HEK293 (cell line): ENCODE data around the gene ATP5F1D.

Experiments used
- GLIS1 ChIP-seq: fragments of 450-650 bp; formaldehyde crosslinking; IDR thresholded peaks from 2 replicates; pipeline ENCODE4 v1.5.1; 2016; ENCODE audit warnings: missing biosample characterization, missing genetic modification characterization
- WT1 ChIP-seq: fragments of 450-650 bp; formaldehyde crosslinking; IDR thresholded peaks from 2 replicates; pipeline ENCODE4 v1.5.1; 2016; ENCODE audit warnings: missing biosample characterization, missing genetic modification characterization
- ZNF138 ChIP-seq: fragments of 450-650 bp; formaldehyde crosslinking; IDR thresholded peaks from 2 replicates; pipeline ENCODE4 v1.5.1; 2016; ENCODE audit warnings: missing biosample characterization, missing genetic modification characterization, borderline replicate concordance
- ZNF169 ChIP-seq: fragments of 450-650 bp; formaldehyde crosslinking; IDR thresholded peaks from 2 replicates; pipeline ENCODE4 v1.5.1; 2016; ENCODE audit warnings: missing biosample characterization, missing genetic modification characterization
- ZNF174 ChIP-seq: fragments of 450-650 bp; formaldehyde crosslinking; IDR thresholded peaks from 2 replicates; pipeline ENCODE4 v1.5.0; 2017; ENCODE audit warnings: missing biosample characterization, mild to moderate bottlenecking, missing genetic modification characterization
- ZNF223 ChIP-seq: fragments of 450-650 bp; formaldehyde crosslinking; IDR thresholded peaks from 2 replicates; pipeline ENCODE4 v1.5.1; 2016; ENCODE audit warnings: missing biosample characterization, missing genetic modification characterization
- ZNF266 ChIP-seq: fragments of 450-650 bp; formaldehyde crosslinking; IDR thresholded peaks from 2 replicates; pipeline ENCODE4 v1.5.1; 2016; ENCODE audit warnings: missing biosample characterization, missing genetic modification characterization, low read depth
- ZNF335 ChIP-seq: fragments of 450-650 bp; formaldehyde crosslinking; conservative IDR thresholded peaks from 2 replicates; pipeline ENCODE4 v1.5.1; 2016; ENCODE audit warnings: missing biosample characterization, missing genetic modification characterization
- ZNF518A ChIP-seq: fragments of 450-650 bp; formaldehyde crosslinking; conservative IDR thresholded peaks from 2 replicates; pipeline ENCODE4 v1.5.1; 2016; ENCODE audit warnings: low read depth, missing biosample characterization, missing genetic modification characterization
- ZNF530 ChIP-seq: fragments of 450-650 bp; formaldehyde crosslinking; IDR thresholded peaks from 2 replicates; pipeline ENCODE4 v1.5.1; 2016; ENCODE audit warnings: low read depth, missing biosample characterization, missing genetic modification characterization
- ZNF561 ChIP-seq: fragments of 450-650 bp; IDR thresholded peaks from 2 replicates; pipeline ENCODE4 v1.5.1; 2018; ENCODE audit warnings: missing biosample characterization, missing genetic modification characterization, borderline replicate concordance
- ZNF624 ChIP-seq: fragments of 450-650 bp; formaldehyde crosslinking; IDR thresholded peaks from 2 replicates; pipeline ENCODE4 v1.5.1; 2017; ENCODE audit warnings: missing biosample characterization, missing genetic modification characterization
- ZNF660 ChIP-seq: fragments of 450-650 bp; IDR thresholded peaks from 2 replicates; pipeline ENCODE4 v1.5.1; 2018; ENCODE audit warnings: missing biosample characterization, mild to moderate bottlenecking, missing genetic modification characterization
- ZNF707 ChIP-seq: fragments of 450-650 bp; formaldehyde crosslinking; IDR thresholded peaks from 2 replicates; pipeline ENCODE4 v1.5.1; 2016; ENCODE audit warnings: missing biosample characterization, missing genetic modification characterization
- ZSCAN16 ChIP-seq: fragments of 450-650 bp; formaldehyde crosslinking; IDR thresholded peaks from 2 replicates; pipeline ENCODE4 v1.5.1; 2016; ENCODE audit warnings: missing biosample characterization, missing genetic modification characterization
- TF ChIP-seq, protein P1 (sequence below): fragments of 450-650 bp; formaldehyde crosslinking; IDR thresholded peaks from 2 replicates; pipeline ENCODE4 v1.5.1; 2016; ENCODE audit warnings: missing biosample characterization, missing genetic modification characterization
- TF ChIP-seq, protein P2 (sequence below): fragments of 450-650 bp; formaldehyde crosslinking; IDR thresholded peaks from 2 replicates; pipeline ENCODE4 v1.5.1; 2016; ENCODE audit warnings: missing biosample characterization, missing genetic modification characterization
- TF ChIP-seq, protein P3 (sequence below): fragments of 450-650 bp; formaldehyde crosslinking; conservative IDR thresholded peaks from 2 replicates; pipeline ENCODE4 v1.5.1; 2016; ENCODE audit warnings: low read depth, missing biosample characterization, missing genetic modification characterization
- TF ChIP-seq, protein P4 (sequence below): fragments of 450-650 bp; formaldehyde crosslinking; IDR thresholded peaks from 2 replicates; pipeline ENCODE4 v1.5.1; 2017; ENCODE audit warnings: missing biosample characterization, mild to moderate bottlenecking, missing genetic modification characterization, moderate library complexity

Gene ATP5F1D

DNA sequence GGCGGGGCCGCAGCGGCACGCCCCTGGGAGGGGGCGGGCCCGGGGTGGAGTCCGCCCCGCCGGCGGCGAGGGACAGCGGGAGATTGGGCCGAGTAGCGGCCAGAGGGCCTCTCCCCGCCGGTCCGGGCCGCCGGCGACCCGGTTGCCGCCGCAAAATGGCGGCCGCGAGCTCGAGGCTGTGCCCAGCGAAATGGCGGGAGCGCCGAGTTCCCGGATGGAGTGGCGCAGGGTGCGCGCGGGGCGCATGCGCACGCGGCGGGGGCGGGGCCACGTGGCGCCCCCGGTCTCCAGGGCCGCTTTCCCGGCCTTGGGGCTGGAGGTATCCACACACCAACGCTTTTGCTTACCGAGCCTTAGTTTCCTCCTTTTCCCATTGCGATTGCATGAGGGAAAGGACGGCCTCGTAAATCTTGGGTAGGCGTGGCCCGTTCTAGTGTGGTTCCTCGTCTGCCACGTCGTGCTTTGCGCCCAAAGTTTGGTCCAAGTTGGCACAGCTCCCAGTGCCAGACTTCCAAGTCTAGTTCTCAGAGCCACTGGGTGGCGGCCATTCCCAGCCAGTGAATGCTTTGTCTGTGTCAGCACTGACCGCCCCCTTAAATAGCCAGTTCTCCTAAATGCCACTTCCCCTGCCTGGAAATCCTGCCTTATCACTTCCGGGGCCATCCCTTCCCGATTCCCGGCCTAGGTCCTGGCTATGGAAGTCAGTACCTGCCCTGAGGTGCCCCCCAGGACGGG is 28.1 kb downstream of the ATP5F1D start (continued):
- TF ChIP-seq, protein P1, sequence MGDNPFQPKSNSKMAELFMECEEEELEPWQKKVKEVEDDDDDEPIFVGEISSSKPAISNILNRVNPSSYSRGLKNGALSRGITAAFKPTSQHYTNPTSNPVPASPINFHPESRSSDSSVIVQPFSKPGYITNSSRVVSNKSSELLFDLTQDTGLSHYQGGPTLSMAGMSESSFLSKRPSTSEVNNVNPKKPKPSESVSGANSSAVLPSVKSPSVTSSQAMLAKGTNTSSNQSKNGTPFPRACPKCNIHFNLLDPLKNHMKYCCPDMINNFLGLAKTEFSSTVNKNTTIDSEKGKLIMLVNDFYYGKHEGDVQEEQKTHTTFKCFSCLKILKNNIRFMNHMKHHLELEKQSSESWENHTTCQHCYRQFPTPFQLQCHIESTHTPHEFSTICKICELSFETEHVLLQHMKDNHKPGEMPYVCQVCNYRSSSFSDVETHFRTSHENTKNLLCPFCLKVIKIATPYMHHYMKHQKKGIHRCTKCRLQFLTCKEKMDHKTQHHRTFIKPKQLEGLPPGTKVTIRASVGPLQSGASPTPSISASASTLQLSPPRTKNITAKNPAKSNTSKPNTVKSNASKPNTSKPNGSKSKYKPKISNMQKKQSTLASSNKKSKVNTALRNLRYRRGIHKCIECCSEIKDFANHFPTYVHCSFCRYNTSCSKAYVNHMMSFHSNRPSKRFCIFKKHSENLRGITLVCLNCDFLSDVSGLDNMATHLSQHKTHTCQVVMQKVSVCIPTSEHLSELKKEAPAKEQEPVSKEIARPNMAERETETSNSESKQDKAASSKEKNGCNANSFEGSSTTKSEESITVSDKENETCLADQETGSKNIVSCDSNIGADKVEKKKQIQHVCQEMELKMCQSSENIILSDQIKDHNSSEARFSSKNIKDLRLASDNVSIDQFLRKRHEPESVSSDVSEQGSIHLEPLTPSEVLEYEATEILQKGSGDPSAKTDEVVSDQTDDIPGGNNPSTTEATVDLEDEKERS: no peak
- TF ChIP-seq ZNF138 (tag by site-specific recombination): no peak
- TF ChIP-seq, protein P2, sequence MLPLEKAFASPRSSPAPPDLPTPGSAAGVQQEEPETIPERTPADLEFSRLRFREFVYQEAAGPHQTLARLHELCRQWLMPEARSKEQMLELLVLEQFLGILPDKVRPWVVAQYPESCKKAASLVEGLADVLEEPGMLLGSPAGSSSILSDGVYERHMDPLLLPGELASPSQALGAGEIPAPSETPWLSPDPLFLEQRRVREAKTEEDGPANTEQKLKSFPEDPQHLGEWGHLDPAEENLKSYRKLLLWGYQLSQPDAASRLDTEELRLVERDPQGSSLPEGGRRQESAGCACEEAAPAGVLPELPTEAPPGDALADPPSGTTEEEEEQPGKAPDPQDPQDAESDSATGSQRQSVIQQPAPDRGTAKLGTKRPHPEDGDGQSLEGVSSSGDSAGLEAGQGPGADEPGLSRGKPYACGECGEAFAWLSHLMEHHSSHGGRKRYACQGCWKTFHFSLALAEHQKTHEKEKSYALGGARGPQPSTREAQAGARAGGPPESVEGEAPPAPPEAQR (tag by site-specific recombination): no peak
- peak; percentile 54 for TF ChIP-seq ZNF335
- TF ChIP-seq ZNF530 (tag by site-specific recombination): no peak
- peak; percentile 76; the same call in 1 of the 2 replicates for TF ChIP-seq GLIS1 (tag by site-specific recombination)
- TF ChIP-seq ZNF266 (tag by site-specific recombination): no peak
- peak; percentile 90 for TF ChIP-seq ZNF561 (tag by site-specific recombination)
- TF ChIP-seq ZNF660 (tag by site-specific recombination): peak; percentile 61; the same call in 1 of the 2 replicates
- peak; percentile 52; the same call in 1 of the 2 replicates for TF ChIP-seq WT1
- TF ChIP-seq, protein P3, sequence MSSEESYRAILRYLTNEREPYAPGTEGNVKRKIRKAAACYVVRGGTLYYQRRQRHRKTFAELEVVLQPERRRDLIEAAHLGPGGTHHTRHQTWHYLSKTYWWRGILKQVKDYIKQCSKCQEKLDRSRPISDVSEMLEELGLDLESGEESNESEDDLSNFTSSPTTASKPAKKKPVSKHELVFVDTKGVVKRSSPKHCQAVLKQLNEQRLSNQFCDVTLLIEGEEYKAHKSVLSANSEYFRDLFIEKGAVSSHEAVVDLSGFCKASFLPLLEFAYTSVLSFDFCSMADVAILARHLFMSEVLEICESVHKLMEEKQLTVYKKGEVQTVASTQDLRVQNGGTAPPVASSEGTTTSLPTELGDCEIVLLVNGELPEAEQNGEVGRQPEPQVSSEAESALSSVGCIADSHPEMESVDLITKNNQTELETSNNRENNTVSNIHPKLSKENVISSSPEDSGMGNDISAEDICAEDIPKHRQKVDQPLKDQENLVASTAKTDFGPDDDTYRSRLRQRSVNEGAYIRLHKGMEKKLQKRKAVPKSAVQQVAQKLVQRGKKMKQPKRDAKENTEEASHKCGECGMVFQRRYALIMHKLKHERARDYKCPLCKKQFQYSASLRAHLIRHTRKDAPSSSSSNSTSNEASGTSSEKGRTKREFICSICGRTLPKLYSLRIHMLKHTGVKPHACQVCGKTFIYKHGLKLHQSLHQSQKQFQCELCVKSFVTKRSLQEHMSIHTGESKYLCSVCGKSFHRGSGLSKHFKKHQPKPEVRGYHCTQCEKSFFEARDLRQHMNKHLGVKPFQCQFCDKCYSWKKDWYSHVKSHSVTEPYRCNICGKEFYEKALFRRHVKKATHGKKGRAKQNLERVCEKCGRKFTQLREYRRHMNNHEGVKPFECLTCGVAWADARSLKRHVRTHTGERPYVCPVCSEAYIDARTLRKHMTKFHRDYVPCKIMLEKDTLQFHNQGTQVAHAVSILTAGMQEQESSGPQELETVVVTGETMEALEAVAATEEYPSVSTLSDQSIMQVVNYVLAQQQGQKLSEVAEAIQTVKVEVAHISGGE (tag by site-specific recombination): peak; percentile 41
- TF ChIP-seq ZNF707: no peak
- no peak for TF ChIP-seq ZNF169 (tag by site-specific recombination)
- no peak for TF ChIP-seq ZNF174 (tag by site-specific recombination)
- TF ChIP-seq ZSCAN16: no peak
- TF ChIP-seq, protein P4, sequence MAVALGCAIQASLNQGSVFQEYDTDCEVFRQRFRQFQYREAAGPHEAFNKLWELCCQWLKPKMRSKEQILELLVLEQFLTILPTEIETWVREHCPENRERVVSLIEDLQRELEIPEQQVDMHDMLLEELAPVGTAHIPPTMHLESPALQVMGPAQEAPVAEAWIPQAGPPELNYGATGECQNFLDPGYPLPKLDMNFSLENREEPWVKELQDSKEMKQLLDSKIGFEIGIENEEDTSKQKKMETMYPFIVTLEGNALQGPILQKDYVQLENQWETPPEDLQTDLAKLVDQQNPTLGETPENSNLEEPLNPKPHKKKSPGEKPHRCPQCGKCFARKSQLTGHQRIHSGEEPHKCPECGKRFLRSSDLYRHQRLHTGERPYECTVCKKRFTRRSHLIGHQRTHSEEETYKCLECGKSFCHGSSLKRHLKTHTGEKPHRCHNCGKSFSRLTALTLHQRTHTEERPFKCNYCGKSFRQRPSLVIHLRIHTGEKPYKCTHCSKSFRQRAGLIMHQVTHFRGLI (tag by site-specific recombination): no peak
- TF ChIP-seq ZNF624 (tag by site-specific recombination): no peak
- TF ChIP-seq ZNF223 (tag by site-specific recombination): no peak; the same call in 1 of the 2 replicates
- no peak for TF ChIP-seq ZNF518A (tag by site-specific recombination)
